GM21447 (cell line): ENCODE measurements around the gene CMAS.
"Not testable (repeated sequence)": the region's sequence is repeated elsewhere in the genome, so short reads cannot be mapped to it uniquely, and the experiment has no call there.

Experiments used
- ATAC-seq: cut with Tn5 transposase; IDR thresholded peaks from one replicate; pipeline ENCODE4 v1.9.1; 2021; ENCODE audit not compliant: unreplicated experiment

CMAS gene

DNA sequence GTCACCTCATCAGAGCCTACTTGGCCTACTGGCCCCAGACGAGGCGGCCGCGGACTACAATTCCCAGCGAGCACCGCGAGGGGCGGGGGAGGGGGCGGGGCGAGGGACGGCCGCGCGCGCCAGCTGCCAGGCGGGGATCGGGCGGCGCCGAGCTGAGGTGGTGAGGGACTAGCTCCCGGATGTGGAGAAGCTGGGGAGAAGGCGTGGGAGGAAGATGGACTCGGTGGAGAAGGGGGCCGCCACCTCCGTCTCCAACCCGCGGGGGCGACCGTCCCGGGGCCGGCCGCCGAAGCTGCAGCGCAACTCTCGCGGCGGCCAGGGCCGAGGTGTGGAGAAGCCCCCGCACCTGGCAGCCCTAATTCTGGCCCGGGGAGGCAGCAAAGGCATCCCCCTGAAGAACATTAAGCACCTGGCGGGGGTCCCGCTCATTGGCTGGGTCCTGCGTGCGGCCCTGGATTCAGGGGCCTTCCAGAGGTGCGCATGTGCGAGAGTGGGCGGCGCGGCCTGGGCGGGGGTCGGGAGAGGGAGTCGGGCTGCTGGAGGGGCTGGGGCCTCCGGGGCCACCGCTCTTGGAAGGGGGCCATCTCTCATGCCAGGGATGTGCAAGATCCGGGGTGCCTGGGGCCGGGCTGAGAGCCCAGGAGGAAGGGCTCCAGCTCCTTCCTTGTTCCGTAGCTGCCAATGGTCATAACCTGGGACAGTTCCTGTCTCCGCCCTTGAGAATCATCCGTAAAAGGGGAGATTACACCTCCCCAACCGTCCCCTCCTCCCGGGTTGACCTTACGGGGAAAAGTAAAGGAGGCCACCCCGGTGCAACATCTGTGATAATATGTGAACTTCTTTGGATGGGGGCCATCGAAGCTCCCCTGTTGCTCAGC, at the start of gene CMAS:
CMAS (plus strand) TSS at position 129 of the 878 bp plus-strand sequence; CDS start at position 215, 86 bp downstream.
- ATAC-seq = peak; percentile 88

DNA sequence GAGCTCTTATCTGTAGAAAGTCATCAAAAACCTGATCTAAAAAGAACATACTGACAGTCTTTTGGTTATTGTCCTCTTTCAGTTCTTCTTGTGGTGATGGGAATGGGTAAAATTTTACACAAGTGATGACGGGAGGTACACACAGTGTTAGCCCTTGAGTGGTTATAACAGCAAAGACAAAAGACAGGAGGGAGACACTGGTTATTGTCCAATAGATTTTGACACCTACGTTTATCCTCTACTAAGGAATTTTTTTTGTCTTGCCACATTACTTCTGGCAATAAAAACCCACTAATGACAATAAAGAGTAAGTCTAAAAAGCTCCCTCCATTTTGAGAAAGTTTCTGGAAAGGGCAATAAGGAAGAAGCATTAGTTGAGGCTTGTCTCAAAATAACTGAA, 47.7 kb upstream of the CMAS start:
- ATAC-seq = no peak

DNA sequence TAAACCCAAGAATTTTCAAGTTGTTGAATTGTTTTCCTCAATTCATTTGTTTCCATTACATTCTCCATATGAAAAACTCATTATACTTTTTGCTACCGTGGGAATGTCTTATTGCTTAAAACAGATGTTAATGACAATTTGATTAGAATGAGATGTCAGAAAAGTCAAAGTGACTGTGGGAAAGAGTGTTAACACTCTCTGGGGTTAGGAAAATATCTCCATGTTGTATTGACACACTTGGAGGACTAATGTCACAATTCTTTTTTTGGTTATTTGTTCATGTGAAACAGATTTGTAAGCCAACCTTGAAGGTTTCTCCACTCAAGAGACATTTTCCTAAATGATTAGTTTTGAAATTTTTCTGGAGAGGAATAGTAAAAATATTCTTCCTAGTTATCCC, 47.2 kb upstream of the CMAS start:
- ATAC-seq = no peak

DNA sequence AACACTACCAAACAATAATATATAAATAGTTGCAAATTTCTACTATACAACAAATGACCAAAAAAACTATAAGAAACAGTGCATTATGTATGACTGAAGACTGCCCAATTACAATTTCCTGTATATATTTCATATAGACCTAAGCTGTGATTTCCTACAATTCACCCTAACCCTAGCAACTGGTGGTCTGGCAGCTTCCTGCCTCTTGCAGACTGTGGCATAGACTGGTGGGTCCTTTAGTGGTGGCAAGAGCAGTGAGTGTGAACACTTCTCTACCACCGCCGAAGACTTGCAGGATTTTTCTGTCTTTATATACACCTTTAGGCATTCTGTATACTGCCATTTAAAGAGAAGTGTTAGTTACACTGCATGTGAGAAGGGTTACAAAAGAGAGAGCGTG, 43.6 kb upstream of the CMAS start:
- no peak for ATAC-seq

DNA sequence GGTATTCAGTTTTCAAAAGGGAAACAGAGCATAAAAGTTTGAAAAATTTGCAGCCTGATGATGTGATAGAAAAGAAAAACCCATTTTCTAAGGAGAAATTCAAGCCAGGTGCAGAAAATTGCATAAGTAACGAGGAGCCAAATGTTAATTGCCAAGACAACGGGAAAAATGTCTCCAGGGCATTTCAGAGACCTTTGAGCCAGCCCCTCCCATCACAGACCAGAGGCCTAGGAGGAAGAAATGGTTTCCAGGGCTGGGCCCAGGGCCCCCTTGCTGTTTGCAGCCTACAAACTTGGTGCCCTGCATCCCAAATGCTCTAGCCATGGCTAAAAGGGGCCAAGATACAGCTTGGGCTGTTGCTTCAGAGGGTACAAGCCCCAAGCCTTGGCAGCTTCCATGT, 38.2 kb upstream of the CMAS start:
- ATAC-seq = not testable (repeated sequence)

DNA sequence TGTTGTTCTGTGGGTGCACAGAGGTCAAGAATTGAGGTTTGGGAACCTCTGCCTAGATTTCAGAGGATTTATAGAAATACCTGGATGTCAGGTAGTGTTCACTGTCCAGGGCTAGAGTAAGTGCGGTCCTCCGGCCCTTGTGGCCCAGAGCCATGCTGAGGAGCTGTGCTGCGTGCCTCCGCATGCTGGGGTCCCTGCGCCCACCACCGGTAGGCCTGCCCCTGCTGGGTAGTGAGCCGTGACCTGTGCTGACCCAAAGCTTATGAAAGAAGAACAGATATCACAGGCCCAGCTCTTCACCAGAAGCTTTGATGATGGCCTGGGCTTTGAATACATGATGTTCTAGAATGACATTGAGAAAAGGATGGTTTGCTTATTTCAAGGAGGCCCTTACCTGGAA, 37.8 kb upstream of the CMAS start:
- no peak for ATAC-seq

GRCh38 chr12:22014041-22014782, 31.8 kb upstream of the CMAS start:
- no peak for ATAC-seq

- no peak for ATAC-seq
These were observed 31.3 kb upstream of the CMAS start for GRCh38 chr12:22014783-22015144.

- ATAC-seq = no peak
These were observed 29.0 kb upstream of the CMAS start for GRCh38 chr12:22016982-22017381.

DNA sequence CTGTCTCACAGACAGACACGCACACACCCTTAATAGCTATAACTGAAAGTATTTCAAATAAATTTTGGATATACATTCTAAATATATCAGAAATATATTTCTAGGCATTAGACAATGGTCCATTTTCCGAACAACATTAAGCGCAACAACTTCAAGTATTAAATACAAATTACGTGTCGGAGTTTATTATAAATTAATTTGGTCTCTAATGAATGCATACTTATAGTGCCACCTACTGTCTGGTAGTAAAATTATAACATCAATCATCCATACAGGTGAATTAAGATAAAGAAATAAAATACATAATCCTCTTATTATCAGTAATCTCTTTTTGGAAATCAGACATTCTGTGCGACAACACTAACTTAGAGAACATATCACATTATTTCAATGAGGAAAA, 27.2 kb upstream of the CMAS start:
- ATAC-seq = no peak

DNA sequence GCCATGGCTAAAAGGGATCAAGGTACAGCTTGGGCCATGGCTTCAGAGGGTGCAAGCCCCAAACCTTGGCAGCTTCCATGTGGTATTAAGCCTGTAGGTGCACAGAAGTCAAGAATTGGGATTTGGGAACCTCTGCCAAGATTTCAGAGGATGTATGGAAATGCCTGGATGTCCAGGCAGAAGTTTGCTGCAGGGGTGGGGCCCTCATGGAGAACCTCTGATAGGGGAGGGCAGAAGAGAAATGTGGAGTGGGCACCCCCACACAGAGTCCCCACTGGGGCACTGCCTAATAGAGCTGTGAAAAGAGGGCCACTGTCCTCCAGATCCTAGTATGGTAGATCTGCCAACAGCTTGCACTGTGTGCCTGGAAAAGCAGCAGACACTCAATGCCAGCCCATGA, 22.5 kb upstream of the CMAS start:
- ATAC-seq = not testable (repeated sequence)

DNA sequence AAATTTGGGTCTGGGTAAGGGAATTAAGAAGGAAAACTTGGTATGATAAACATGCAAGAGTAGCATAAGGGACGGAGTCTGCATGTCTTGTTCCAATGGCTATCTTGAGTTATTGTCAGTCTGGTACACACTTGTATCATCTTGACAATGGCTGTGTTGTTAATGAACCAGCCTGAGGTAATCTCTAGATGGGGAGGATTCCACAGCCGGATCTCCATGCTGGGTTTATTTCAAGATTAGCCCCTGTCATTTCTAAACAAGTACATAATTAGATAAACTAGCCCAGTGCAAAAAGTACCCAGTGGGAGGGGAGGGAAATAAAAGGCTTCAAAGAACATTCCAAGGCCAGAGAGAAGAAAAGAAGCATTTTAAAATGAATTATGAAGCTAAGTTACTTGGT, 16.5 kb upstream of the CMAS start:
- ATAC-seq = no peak

DNA sequence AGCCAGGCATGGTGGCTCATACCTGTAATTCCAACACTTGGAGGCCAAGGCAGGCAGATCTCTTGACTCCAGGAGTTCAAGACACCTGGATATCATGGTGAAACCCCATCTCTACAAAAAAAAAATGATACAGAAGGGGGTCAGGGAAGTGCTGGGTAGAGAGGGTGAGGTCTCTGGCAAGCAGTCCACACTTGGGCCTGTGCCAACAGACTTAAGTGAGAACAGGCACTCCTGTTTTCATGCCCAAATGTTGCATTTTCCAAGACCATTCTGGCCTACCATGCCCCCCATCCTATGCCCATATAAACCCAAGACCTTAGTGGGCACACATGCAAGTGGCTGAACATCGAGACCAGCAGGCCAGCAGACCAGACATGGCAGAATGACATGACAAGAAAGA, 16.0 kb upstream of the CMAS start:
- no peak for ATAC-seq

DNA sequence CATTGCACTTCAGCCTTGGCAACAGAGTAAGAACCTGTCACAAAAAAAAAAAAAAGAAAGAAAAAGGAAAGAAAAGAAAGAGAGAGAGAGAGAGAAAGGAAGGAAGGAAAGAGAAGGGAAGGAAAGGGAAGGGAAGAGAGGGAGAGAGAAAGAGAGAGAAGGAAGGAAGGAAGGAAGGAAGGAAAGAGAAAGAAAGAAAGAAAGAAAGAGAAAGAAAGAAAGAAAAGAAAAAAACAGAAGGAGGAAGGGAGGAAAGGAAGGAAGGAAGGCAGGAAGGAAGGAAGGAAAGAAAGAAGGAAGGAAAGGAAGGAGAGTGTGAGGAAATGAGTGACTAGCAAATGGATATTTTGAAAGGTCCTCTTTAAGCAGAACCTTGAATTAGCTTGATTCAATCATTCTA, 13.3 kb upstream of the CMAS start:
- ATAC-seq = no peak

DNA sequence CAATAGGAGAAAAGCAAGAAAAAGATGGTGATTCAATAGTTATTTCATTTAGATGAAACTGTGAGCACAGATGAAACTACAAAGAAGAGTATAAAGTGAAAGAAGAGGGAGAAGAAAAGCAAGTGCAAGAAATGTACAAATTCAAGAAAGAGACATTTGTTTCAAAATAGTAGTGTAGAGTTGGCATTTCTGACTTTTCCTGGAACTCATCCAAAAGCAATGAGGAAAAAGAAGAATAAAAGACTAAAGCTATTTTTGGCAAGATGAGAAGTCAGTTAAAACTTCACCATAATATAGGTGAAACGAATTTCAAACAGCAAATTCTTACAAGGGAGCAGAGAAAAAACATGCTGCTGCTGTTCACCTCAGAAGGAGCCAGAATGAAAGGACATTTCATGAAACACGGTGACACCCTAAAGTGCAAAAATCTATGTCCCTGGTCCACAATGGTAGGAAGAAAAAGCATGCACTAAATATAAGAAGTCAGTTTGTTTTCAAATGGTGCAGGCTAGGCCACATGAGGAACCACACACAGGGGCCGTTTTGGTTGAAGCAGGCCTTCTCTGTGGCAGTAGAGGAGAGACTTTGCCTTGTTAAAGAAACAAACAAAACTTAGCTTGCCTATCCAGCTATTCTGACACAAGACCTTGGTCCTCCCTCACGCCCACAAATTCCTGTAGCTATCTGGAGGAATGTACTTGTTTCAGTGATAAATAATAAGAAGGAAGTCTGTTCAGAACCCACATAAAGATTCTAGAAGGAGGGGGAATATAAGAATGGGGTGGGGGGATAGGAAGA, 11.1 kb upstream of the CMAS start:
- no peak for ATAC-seq

DNA sequence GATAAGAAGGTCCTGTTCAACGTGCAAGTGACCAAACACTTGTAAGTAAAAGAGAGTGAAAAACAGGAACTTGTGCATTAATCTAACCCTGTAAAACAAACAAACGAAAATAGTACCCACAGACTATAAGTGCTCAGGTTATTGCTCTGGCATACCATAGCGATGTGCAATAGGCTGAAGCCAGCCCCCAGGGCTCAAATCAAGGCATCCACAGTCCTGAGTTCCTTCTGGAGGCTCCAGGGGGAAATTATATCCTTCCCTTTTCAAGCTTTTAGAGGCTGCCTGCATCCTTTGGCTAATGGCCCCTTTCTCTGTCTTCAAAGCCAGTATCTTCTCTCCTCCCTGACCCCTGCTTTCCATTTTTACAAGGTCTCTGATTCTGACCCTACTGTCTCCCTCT, 8.1 kb upstream of the CMAS start:
- ATAC-seq = no peak

DNA sequence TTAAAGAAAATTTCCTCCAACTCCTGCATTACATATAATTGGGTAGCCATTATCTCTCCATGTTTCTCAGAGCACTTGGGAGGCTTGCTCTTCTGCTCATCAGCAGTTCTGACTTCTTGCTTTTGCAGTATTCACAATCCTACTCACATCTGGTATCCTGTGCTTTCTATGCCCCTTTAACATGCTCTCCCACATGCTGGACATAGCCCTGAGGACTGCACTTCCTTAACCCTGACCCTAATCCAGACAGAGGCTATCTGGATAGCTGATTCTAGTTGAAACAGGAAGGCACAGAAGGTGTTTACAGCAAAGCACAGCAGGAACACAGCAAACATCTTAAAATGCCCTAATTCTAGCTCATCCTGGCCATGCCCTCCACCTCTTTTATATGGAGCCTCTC, 7.3 kb upstream of the CMAS start:
- no peak for ATAC-seq

DNA sequence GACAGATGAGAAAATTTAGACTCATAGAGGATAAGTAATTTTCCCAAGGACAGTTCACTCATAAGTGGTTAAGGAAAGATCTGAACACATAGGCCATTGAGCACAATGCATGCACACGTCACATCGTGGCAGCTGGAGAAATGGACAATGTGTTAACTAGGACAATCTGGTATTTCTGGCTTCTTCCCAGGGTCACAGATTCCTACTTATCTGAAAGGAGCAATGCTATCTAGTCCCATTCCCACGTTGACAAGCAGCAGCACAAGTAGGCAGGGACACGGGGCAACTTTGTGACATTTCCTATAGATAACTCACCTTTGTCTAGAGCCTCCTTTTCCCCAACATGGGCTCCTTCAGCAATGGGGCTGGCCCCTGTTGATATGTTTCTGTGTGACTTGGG, 6.7 kb upstream of the CMAS start:
- ATAC-seq = no peak

- ATAC-seq = no peak
These were observed 2.9 kb upstream of the CMAS start for GRCh38 chr12:22042976-22043669.

DNA sequence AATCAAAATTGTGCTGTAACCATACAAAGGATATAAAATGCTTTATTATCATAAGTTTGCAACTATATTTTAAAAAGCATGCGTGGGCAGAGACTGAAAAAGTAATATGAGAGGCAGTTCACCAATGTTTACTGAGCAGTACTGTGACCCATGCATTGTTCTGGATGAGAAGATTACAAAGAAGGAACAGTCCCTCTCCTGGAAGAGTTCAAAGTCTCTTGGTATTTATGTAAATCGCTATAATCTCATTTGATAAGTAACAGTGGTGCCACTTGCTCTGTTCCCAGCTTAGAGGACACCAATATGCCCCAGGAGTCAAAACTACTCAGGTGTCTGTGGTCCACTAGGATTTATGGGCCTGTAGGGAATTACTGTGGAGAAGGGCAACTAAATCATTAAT, 2.1 kb upstream of the CMAS start:
- ATAC-seq = no peak

- ATAC-seq = no peak
These were observed 1.6 kb upstream of the CMAS start for GRCh38 chr12:22044391-22044790.
